Activated CD4-positive, alpha-beta T cell treated with anti-CD3 and anti-CD28 coated beads, Interleukin-2, amount 10 ng/mL, durations not matched to agents 7 days and 5 days (primary cell): Measurements from ENCODE around the gene MROH2A. TPM values are rescaled to one million over a fixed set of nuclear protein-coding genes. Genes with fewer than 3 reads are reported as not detected.

Source experiments
- CTCF ChIA-PET: fragments of 350-600 bp; sonication (Branson Sonifier 250); formaldehyde crosslinking; loops from one replicate; lab custom pipeline; 2021; ENCODE audit warnings: antibody characterized with exemption; lab: Charles Lee
- POLR2A ChIA-PET: fragments of 350-600 bp; sonication (Branson Sonifier 250); formaldehyde crosslinking; loops from one replicate; lab custom pipeline; 2021; ENCODE audit warnings: antibody characterized with exemption; lab: Charles Lee
- DNase-seq: peaks from one replicate; pipeline ENCODE4 v3.0.0-alpha.2; 2020
- H3K27ac Mint-ChIP-seq: one replicate; pipeline ENCODE4 v1.8.0; 2021; ENCODE audit warnings: mild to moderate bottlenecking, moderate library complexity, mixed read lengths
- H3K27me3 Mint-ChIP-seq: one replicate; pipeline ENCODE4 v1.8.0; 2021; ENCODE audit warnings: mixed read lengths
- H3K36me3 Mint-ChIP-seq: one replicate; pipeline ENCODE4 v1.8.0; 2021; ENCODE audit warnings: low read depth, mixed read lengths
- H3K4me1 Mint-ChIP-seq: one replicate; pipeline ENCODE4 v1.8.0; 2021; ENCODE audit warnings: mixed read lengths
- H3K4me3 Mint-ChIP-seq: one replicate; pipeline ENCODE4 v1.8.0; 2021; ENCODE audit warnings: mild to moderate bottlenecking, moderate library complexity, mixed read lengths
- H3K9me3 Mint-ChIP-seq: one replicate; pipeline ENCODE4 v1.8.0; 2021; ENCODE audit warnings: mixed read lengths
- total RNA-seq, 2 experiments: library from RNA; stranded (reverse); gene quantifications; one replicate each; pipeline ENCODE4 v1.2.3, GENCODE V29; 2021

Gene MROH2A
- total RNA-seq, 2 experiments from 2014 or later, result not detected

- Mint-ChIP-seq H3K4me1 (no peaks in the 10 kb centered on the region), H3K27ac (no peak overlapping the region), H3K4me3 (no peak overlapping the region), H3K36me3 (no peaks in the 10 kb centered on the region), H3K27me3 (peaks cover 3% of the 10 kb centered on the region), H3K9me3 (peaks cover 8% of the 10 kb centered on the region)
- DNase-seq, result no peak
- ChIA-PET POLR2A (no interaction called here), CTCF (no interaction called here)
These were observed 23.1 kb upstream of the MROH2A start for GRCh38 chr2:233754872-233755611.

GRCh38 chr2:233756429-233757081 is 21.6 kb upstream of the MROH2A start:
- Mint-ChIP-seq H3K9me3 (no peaks in the 10 kb centered on the region), H3K4me1 (no peaks in the 10 kb centered on the region), H3K27me3 (peaks cover 5% of the 10 kb centered on the region), H3K36me3 (no peaks in the 10 kb centered on the region), H3K4me3 (no peak overlapping the region), H3K27ac (no peak overlapping the region)
- POLR2A ChIA-PET, result no interaction called here
- CTCF ChIA-PET, result interaction anchor here (0.9 kb wide), 1 partner anchor 24 kb away, joined by 3 read pairs; no protein-coding TSS in a partner anchor
- DNase-seq, result no peak

GRCh38 chr2:233758141-233758540 is 20.0 kb upstream of the MROH2A start:
- Mint-ChIP-seq H3K4me3 (no peak overlapping the region), H3K9me3 (no peaks in the 10 kb centered on the region)
- POLR2A ChIA-PET, result no interaction called here

GRCh38 chr2:233758849-233759248 is 19.3 kb upstream of the MROH2A start:
- Mint-ChIP-seq H3K27me3 (peaks cover 9% of the 10 kb centered on the region), H3K4me3 (no peak overlapping the region), H3K4me1 (no peaks in the 10 kb centered on the region), H3K27ac (no peak overlapping the region), H3K36me3 (no peaks in the 10 kb centered on the region), H3K9me3 (no peaks in the 10 kb centered on the region)
- CTCF ChIA-PET, result no interaction called here
- DNase-seq, result no peak
- POLR2A ChIA-PET, result no interaction called here

More at GRCh38 chr2:233758141-233758540, 20.0 kb upstream of the MROH2A start:
- Mint-ChIP-seq H3K27ac (no peak overlapping the region), H3K4me1 (no peaks in the 10 kb centered on the region), H3K36me3 (no peaks in the 10 kb centered on the region), H3K27me3 (peaks cover 6% of the 10 kb centered on the region)
- no peak for DNase-seq
- CTCF ChIA-PET, result no interaction called here

GRCh38 chr2:233760043-233760442 is 18.1 kb upstream of the MROH2A start, which contains the start of gene UGT1A1:
Gene UGT1A1 (plus strand): TSS chr2:233760270. CDS start chr2:233760288, 18 bp downstream.
- no peak for DNase-seq
- Mint-ChIP-seq H3K4me1 (no peaks in the 10 kb centered on the region), H3K27ac (no peak within 1 kb of the TSS), H3K4me3 (no peak within 1 kb of the TSS), H3K36me3 (no peaks in the 10 kb centered on the region), H3K27me3 (peaks cover 16% of the 10 kb centered on the region), H3K9me3 (no peaks in the 10 kb centered on the region)
- ChIA-PET POLR2A (no interaction called here), CTCF (no interaction called here)

- POLR2A ChIA-PET, result no interaction called here
- no peak overlapping the region for H3K4me3 Mint-ChIP-seq
- DNase-seq, result no peak
- no peaks in the 10 kb centered on the region for H3K4me1 Mint-ChIP-seq
- CTCF ChIA-PET, result no interaction called here
- peaks cover 16% of the 10 kb centered on the region for H3K27me3 Mint-ChIP-seq
- H3K36me3 Mint-ChIP-seq, result no peaks in the 10 kb centered on the region
- no peaks in the 10 kb centered on the region for H3K9me3 Mint-ChIP-seq
- no peak overlapping the region for H3K27ac Mint-ChIP-seq
These were observed 16.9 kb upstream of the MROH2A start for GRCh38 chr2:233761040-233761769.

- Mint-ChIP-seq H3K4me3 (no peak overlapping the region), H3K27ac (no peak overlapping the region), H3K36me3 (no peaks in the 10 kb centered on the region), H3K9me3 (no peaks in the 10 kb centered on the region), H3K4me1 (no peaks in the 10 kb centered on the region), H3K27me3 (peaks cover 21% of the 10 kb centered on the region)
- no peak for DNase-seq
- ChIA-PET POLR2A (no interaction called here), CTCF (no interaction called here)
These were observed 13.9 kb upstream of the MROH2A start for GRCh38 chr2:233764264-233764663.

- Mint-ChIP-seq H3K27me3 (peaks cover 22% of the 10 kb centered on the region), H3K4me1 (no peaks in the 10 kb centered on the region), H3K4me3 (no peak overlapping the region), H3K27ac (no peak overlapping the region), H3K36me3 (no peaks in the 10 kb centered on the region), H3K9me3 (no peaks in the 10 kb centered on the region)
- no peak for DNase-seq
- POLR2A ChIA-PET, result no interaction called here
- CTCF ChIA-PET, result no interaction called here
These were observed 13.4 kb upstream of the MROH2A start for GRCh38 chr2:233764761-233765160.

- H3K4me3 Mint-ChIP-seq, result no peak overlapping the region
- no peak overlapping the region for H3K27ac Mint-ChIP-seq
- no peaks in the 10 kb centered on the region for H3K9me3 Mint-ChIP-seq
- no peaks in the 10 kb centered on the region for H3K4me1 Mint-ChIP-seq
- H3K27me3 Mint-ChIP-seq, result peaks cover 27% of the 10 kb centered on the region
- CTCF ChIA-PET, result no interaction called here
- POLR2A ChIA-PET, result no interaction called here
- no peak for DNase-seq
- H3K36me3 Mint-ChIP-seq, result no peaks in the 10 kb centered on the region
These were observed 11.7 kb upstream of the MROH2A start for GRCh38 chr2:233766416-233766815.

GRCh38 chr2:233768076-233768475 is 10.1 kb upstream of the MROH2A start:
- Mint-ChIP-seq H3K27me3 (peaks cover 25% of the 10 kb centered on the region), H3K4me1 (no peaks in the 10 kb centered on the region), H3K36me3 (no peaks in the 10 kb centered on the region), H3K27ac (no peak overlapping the region), H3K4me3 (no peak overlapping the region), H3K9me3 (no peaks in the 10 kb centered on the region)
- POLR2A ChIA-PET, result no interaction called here
- CTCF ChIA-PET, result no interaction called here
- no peak for DNase-seq

- Mint-ChIP-seq H3K36me3 (no peaks in the 10 kb centered on the region), H3K9me3 (no peaks in the 10 kb centered on the region), H3K27ac (no peak overlapping the region), H3K4me1 (no peaks in the 10 kb centered on the region), H3K4me3 (no peak overlapping the region), H3K27me3 (peaks cover 16% of the 10 kb centered on the region)
- ChIA-PET CTCF (no interaction called here), POLR2A (no interaction called here)
- no peak for DNase-seq
These were observed 8.9 kb upstream of the MROH2A start for GRCh38 chr2:233769260-233769659.

- H3K4me1 Mint-ChIP-seq, result no peaks in the 10 kb centered on the region
- DNase-seq, result no peak
- H3K4me3 Mint-ChIP-seq, result no peak overlapping the region
- ChIA-PET POLR2A (no interaction called here), CTCF (no interaction called here)
- no peak overlapping the region for H3K27ac Mint-ChIP-seq
- peaks cover 3% of the 10 kb centered on the region for H3K9me3 Mint-ChIP-seq
- no peaks in the 10 kb centered on the region for H3K36me3 Mint-ChIP-seq
- peaks cover 14% of the 10 kb centered on the region for H3K27me3 Mint-ChIP-seq
These were observed 6.0 kb upstream of the MROH2A start for GRCh38 chr2:233772153-233772552.

GRCh38 chr2:233772583-233772982 is 5.5 kb upstream of the MROH2A start:
- DNase-seq, result no peak
- H3K9me3 Mint-ChIP-seq, result peaks cover 3% of the 10 kb centered on the region
- no peak overlapping the region for H3K27ac Mint-ChIP-seq
- ChIA-PET POLR2A (no interaction called here), CTCF (no interaction called here)
- no peaks in the 10 kb centered on the region for H3K4me1 Mint-ChIP-seq
- no peaks in the 10 kb centered on the region for H3K36me3 Mint-ChIP-seq
- no peak overlapping the region for H3K4me3 Mint-ChIP-seq
- H3K27me3 Mint-ChIP-seq, result peaks cover 13% of the 10 kb centered on the region
